Measurements from ENCODE around the gene ADAM22.

DNA sequence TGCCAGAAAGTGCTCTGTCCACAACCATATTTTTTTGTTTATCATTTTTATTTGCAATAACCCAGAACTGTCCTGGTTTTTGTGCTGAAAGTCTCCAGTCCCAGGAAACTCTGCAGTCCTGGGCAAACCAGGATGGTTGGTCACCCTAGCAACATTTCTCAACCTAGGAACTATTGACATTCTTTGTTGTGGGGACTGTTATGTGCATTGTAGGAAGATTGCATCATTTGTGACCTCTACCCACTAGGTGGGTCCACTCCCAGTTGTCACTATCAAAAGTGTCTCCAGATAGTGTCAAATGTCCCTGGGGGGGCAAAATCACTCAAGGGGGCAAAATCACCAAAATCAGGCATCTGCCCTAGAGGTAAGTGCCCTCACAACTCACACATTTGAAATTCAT is 299.8 kb downstream of the ADAM22 start:
- TF ChIP-seq, protein P1, sequence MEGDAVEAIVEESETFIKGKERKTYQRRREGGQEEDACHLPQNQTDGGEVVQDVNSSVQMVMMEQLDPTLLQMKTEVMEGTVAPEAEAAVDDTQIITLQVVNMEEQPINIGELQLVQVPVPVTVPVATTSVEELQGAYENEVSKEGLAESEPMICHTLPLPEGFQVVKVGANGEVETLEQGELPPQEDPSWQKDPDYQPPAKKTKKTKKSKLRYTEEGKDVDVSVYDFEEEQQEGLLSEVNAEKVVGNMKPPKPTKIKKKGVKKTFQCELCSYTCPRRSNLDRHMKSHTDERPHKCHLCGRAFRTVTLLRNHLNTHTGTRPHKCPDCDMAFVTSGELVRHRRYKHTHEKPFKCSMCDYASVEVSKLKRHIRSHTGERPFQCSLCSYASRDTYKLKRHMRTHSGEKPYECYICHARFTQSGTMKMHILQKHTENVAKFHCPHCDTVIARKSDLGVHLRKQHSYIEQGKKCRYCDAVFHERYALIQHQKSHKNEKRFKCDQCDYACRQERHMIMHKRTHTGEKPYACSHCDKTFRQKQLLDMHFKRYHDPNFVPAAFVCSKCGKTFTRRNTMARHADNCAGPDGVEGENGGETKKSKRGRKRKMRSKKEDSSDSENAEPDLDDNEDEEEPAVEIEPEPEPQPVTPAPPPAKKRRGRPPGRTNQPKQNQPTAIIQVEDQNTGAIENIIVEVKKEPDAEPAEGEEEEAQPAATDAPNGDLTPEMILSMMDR (IDR thresholded peaks at IDR 0.05), result no peak
- TF ChIP-seq EP300 (IDR thresholded peaks at IDR 0.05) (no peak), POLR2A (IDR thresholded peaks at IDR 0.05) (no peak)

Measured in ovary (tissue), 3 donors.